HL-60 (cell line): ENCODE data around the gene NTS.

Source experiments
- CTCF ChIP-seq: IDR thresholded peaks from one replicate; pipeline ENCODE4 v1.5.1; 2011; ENCODE audit warnings: low read length, control low read depth, inconsistent platforms; ENCODE audit not compliant: insufficient read depth
- GABPA ChIP-seq: IDR thresholded peaks from 2 replicates; pipeline ENCODE4 v1.6.1; 2012; ENCODE audit warnings: low read depth
- POLR2AphosphoS5 ChIP-seq: IDR thresholded peaks from 2 replicates; pipeline ENCODE4 v1.6.1; 2012; ENCODE audit warnings: low read depth
- TF ChIP-seq, protein P1 (sequence below): IDR thresholded peaks from 2 replicates; pipeline ENCODE4 v1.6.1; 2012; ENCODE audit warnings: low read depth; ENCODE audit not compliant: insufficient replicate concordance

- no peak for TF ChIP-seq CTCF
- TF ChIP-seq POLR2AphosphoS5 = no peak
- TF ChIP-seq, protein P1, sequence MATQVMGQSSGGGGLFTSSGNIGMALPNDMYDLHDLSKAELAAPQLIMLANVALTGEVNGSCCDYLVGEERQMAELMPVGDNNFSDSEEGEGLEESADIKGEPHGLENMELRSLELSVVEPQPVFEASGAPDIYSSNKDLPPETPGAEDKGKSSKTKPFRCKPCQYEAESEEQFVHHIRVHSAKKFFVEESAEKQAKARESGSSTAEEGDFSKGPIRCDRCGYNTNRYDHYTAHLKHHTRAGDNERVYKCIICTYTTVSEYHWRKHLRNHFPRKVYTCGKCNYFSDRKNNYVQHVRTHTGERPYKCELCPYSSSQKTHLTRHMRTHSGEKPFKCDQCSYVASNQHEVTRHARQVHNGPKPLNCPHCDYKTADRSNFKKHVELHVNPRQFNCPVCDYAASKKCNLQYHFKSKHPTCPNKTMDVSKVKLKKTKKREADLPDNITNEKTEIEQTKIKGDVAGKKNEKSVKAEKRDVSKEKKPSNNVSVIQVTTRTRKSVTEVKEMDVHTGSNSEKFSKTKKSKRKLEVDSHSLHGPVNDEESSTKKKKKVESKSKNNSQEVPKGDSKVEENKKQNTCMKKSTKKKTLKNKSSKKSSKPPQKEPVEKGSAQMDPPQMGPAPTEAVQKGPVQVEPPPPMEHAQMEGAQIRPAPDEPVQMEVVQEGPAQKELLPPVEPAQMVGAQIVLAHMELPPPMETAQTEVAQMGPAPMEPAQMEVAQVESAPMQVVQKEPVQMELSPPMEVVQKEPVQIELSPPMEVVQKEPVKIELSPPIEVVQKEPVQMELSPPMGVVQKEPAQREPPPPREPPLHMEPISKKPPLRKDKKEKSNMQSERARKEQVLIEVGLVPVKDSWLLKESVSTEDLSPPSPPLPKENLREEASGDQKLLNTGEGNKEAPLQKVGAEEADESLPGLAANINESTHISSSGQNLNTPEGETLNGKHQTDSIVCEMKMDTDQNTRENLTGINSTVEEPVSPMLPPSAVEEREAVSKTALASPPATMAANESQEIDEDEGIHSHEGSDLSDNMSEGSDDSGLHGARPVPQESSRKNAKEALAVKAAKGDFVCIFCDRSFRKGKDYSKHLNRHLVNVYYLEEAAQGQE = no peak
- no peak for TF ChIP-seq GABPA
Observed at GRCh38 chr12:85835426-85836196, 38.5 kb upstream of the NTS start.
